Putamen (tissue), 1 donor: ENCODE measurements around the gene RAE1.

Experiments used
- DNase-seq: peaks from one replicate; pipeline ENCODE4 v3.0.0-alpha.2; 2016; ENCODE audit warnings: low spot score

Gene RAE1, protein sequence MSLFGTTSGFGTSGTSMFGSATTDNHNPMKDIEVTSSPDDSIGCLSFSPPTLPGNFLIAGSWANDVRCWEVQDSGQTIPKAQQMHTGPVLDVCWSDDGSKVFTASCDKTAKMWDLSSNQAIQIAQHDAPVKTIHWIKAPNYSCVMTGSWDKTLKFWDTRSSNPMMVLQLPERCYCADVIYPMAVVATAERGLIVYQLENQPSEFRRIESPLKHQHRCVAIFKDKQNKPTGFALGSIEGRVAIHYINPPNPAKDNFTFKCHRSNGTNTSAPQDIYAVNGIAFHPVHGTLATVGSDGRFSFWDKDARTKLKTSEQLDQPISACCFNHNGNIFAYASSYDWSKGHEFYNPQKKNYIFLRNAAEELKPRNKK

DNA sequence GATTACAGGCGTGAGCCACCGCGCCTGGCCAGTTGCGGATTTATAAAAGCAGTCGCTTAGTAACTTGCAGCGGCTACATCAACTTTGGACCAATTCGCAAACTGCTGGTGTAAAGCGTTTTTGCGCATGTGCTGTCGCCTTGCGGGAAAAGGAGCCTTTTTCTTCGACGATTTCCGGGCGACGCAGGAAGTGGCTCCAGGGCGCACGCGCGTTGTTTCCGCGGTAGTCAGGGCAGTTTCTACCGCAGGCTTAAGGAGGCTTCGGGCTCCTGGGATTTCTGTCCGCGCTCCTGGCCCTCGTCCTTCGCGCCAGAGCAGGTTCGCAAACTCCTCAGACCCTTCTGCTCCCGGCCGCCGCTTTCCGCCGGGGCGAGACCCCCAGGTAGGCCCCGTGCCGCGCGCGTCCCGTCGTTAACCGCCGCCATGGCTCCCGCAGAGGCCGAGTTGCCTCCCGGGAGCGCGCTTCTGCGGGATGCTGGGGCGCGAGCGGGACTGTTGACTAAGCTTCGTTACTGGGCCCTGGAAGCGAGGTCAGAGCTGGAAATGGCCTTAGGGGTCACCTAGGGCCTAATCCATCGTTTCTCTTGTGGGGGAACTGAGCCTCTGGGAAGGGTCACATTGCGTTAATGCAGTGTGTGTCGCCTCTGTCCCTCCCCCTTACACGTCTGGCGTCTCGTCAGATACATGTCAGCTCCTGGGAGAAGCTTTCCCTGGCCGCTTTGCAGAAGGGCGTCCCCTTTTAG lies at the start of gene RAE1:
Gene RAE1, plus strand, starts transcription at position 214 of the 742 bp plus-strand sequence. CDS start 2,784 bp downstream, outside the sequence.
- peak; percentile 94 for DNase-seq

DNA sequence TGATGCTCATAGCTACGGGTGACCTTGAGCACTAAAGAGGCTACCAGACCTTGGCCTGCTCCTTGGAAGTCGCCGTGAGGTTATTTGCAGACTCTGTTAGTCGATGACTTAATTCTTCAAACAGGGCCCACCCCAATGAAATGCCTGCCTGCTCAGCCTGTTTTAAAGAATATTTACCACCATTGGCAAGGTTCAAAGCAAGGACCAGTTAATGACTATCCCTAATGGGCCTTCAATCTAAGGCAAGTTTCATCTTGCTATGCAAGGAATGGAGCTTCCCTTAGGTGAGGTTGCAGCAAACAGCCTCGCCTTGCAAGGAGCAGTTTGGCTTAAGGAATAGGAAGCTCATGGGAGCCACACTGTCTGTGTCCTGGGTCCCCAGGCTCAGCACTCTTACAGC lies 44.3 kb upstream of the RAE1 start:
- no peak for DNase-seq

DNA sequence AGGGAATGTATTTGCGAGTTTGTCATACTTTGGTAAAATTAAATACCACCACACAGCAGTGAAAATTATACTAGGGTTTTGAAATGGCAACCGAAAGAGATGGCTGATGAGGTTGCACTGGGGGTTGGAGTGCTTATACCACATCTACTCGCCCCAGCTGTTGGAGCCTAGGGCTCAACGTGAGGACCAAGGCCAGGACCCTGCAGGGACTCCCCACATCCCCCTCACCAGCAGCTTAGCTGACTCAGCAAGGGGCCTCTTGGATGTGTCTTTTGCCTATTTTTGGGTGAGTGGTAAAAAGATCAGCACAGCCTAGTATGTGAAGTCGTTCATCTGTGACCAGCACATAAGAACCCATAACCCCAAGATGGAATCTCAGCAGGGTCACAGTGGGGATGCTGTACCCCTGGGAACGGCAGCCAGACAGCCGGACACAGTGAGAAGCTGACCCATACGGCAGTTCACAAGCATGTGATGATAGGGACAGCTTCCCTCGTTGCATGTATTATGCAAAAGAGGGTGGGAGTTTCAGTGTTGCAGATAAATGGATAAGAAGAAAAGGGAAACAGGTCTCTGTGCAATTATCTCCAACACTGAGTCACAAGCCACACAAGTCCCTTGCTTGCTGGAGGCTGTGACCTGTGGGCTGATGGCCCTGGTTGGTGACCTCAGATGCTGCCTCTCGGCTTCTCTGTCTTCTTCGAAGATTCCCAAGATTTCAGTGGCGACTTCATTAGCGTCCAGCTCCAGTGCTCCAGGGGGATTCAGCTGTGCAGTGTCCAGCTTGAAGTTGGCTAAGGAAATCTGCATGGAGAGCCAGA lies 42.4 kb upstream of the RAE1 start:
- DNase-seq = no peak

DNA sequence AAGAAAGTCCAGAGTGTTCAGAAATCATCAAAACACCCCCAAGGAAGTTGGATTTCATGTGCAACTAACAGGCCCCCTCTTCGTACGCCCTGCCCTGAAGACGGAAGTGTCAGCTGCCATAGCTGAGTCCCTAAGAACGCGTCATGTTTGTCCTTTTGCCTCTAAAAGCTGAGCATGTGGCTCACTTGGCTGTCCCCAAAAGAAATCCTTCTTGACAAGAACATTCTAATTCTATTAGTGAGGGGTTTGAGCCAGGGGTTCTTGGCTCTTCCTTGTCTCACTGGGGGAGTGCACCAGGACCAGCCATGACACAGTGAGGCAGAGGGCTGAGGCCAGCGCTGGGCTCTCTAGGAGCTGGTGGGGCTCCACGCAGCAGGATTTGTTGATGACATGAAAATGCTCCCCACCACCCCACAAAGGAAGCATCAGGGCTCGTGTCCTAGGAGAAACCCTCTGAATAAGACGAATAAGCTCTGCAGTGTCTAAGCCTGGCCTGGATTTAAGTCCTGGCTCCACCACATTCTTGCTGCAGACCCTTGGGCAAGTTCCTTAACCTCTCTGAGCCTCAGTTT lies 41.4 kb upstream of the RAE1 start:
- DNase-seq = peak; percentile 48

DNA sequence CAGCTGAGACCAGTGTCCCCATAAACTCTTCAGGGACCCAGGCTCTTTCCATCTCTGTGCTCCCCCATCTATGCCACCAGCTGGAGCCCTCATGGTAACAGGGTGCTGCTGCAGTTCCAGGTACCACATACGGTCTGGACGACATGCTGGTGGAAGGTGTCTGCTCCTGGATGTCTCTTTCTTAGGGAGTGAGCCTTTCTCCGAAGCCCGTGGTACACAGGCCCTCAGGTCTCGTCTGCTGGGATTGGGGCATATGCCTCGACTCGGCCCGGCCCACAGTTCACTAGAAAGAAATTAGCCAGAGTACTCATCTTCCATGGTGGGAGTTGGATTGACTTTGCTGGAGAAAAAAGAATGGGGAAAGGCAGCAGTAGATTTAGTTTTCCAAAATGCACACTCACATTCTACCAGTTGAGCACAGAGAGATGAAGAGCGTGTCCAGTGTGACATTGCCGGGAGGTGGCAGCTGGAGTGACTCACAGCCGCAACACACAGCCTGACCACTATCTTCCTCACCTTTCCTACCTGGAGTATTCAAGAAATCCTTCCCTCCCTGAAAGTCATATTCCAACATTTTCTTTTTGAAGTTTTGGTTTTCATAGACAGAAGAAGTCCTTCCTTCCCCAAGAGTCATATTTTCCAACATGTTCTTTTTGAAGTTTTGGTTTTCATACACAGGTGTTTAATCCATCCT lies 40.1 kb upstream of the RAE1 start:
- DNase-seq = no peak

DNA sequence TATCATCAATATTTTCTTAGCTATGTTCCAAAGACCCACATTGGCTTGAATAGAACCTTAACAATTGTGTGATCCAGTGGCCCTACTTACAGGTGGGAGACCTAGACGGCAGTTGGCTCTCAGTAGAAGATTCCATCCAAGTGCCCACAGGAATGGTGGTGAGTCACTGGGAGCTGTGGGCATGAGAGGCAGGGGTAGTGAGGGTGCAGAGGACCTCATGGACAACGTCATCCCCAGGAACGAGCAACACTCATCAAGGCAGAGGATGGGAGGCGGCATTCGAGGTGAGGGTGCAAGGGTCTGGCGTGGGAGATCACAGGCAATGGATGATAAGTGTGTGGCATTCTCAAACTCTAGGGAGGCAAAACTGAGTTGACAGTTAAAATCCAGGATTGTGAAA lies 38.9 kb upstream of the RAE1 start:
- DNase-seq = no peak

DNA sequence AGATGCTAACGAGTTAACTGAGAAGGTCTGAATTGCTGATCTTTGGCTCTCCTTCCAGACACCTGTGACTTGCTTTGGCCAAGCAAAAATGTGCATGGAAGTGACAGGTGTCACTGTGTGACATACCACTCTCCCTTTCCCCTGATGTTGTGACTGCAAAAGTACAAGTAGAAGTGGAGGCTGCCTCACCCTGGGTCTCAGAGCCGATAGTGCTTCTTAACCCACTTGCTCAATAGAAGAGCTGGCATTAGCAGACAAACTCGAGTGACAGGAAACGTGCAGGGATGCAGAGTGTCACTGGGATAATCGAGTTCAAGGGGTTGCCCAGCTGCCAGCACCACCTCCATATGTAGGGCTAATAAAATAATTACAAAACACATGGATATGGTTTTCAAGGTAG lies 37.8 kb upstream of the RAE1 start:
- DNase-seq = no peak

DNA sequence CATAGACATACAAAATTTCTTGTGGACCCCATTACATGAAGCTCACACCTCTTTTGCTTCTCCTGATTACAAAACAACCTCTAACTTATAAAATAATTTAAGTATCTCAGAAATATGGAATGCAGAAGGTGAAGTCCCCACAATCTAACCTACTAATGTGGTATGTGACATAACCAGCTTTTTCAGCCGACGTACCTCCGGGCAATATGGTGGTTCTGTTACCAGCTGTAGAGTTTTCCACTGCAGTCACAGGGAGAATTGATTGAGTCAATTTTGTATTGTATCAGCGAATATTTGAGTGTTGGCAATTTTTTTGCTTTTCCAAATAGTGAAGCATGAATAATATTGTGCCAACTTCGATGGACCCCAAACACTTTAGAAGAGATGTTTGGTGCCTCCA lies 37.1 kb upstream of the RAE1 start:
- DNase-seq = no peak

DNA sequence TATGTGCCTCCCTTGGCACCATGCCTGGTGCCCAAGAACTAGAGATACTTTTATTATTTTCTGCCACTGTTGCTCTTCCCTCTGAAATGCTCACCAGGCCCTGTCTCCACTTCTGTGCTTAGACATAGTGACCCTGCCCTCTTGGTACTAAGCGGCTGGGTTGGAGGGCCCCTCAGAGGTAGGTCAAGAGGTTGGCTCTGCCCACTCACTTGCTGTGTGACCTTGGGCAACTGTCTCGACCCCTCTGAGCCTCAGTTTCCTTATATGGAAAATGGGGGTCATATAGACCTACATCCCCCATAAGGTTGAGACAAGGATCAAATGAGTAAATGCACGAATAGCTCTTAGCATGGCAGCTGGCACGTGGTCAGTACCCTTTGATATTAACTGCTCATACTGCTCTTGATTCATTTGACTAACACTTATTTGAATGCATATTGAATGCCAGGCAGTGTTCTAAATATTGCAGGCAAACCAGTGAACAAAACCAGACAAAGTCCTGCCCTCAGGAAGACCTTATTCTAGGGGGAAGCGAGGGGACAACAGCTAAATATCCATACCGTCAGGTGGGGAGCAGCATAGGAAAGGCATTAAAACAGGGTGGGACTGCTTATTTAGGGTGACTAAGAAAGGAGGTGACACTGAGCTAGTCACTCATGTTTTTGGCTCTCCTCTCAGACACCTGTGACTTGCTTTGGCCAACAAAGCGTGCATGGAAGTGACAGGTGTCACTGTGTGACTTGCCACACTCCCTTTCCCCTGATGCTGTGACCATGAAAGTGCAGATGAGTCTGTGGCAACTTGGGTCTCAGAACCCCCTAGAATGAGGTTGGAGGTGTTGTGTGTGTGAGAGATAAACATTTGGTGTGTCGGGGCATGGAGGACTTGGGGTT lies 35.7 kb upstream of the RAE1 start:
- DNase-seq = no peak

DNA sequence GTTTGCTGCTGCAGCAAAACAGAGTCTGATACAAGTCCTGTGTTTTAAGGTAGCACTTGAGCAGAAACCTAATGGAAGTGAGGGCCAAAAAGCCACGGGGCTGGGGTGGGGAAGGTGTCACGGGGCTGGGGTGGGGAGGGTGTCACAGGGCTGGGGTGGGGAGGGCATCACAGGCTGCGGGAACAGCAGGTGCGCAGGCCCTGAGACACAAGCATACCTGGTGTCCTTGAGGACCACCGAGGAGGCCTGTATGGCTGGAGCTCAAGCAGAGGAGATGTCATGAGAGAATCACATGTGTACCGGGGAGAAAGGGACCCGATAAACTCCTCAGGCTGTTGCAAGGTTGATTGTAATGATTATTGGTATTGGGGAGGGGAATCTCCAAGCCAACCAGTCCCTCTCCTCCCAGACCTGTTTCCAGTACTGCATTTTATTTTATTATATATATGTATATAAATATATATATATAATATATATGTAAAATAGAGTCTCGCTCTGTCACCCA lies 35.0 kb upstream of the RAE1 start:
- DNase-seq = no peak

DNA sequence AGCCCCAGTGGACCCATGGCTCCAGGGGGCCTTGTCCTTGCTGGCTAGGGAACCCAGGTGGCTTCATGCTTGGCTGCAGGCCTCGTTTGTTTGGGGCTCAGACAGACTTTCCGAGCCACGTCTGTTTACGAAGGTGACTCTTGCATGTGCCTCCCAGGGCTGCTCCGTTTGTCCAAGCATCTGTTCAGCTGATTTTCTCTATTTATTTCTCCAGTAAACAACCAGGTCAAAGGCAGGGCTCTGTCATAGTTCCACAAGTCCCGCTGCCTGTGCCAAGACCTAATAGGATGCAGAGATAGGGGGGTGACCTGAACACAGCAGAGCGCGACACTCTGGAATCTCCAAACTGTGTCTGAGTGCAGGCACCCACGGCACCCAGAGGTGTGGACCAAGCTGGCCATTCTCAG lies 34.3 kb upstream of the RAE1 start:
- no peak for DNase-seq

DNA sequence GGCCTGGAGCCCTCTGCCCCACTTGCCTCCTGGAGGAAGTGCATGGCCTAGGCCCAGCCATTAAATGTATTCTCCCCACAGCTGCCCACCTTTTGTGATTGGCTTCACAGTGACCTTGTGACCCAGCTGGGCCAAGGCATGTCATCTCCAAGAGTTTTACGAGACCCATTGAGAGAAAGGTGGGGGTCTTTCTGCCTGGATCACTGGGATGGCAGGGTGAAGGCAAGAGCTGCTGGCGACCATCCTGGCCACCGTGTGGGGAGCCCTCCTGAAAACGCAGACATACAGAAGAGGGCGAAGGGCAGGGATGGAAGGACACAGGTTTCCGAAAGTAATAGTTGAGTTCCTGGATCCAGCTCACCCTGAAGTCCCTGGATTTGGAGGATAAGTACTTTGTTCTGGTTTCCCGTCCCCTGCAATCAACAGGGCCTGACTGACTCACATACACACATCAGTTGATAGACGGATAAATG lies 33.7 kb upstream of the RAE1 start:
- DNase-seq = no peak

DNA sequence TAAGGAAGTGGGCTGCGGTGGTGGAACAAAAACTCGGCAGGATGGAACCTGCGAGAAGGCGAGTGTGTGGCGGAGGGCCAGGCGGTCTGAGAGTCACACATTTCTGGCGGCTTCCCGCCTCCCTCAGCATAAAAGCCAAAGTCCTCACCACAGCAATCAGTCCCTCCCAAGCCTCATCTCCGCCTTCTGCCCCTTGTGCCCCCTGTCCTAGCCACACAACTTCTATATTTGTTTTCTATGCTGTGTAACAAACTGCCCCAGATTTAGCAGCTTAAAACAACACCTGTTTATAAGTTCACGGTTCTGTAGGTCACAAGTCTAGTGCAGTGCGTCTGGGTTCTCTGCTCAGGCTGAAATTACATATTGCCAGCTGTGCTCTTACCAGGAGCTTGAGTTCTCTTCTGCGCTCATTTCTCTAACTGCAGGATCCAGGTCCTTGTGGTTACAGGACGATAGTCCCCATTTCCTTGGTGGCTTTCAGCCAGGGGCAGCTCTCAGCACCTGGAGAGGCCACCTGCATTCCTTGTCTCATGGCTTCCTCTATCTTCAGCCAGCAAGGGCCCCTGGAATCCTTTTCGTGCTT lies 33.2 kb upstream of the RAE1 start:
- no peak for DNase-seq

DNA sequence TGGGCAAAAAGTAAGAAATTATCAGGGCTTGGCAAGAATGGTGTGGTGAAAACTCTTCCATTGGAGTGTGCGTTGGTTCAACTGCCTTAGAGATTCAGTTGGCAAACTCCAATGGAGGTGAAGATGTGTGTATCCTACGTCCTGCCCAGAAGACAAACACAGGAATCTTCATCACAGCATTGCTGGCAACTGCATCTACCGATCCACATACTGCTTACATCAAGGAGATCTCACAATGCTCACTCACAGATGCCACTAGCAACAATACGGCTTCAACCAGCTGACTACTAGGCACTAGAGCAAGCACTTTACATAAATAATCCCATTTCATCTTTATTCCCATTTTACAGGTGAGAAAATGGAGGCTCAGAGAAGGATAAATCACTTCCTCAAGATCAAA lies 31.5 kb upstream of the RAE1 start:
- DNase-seq = no peak

DNA sequence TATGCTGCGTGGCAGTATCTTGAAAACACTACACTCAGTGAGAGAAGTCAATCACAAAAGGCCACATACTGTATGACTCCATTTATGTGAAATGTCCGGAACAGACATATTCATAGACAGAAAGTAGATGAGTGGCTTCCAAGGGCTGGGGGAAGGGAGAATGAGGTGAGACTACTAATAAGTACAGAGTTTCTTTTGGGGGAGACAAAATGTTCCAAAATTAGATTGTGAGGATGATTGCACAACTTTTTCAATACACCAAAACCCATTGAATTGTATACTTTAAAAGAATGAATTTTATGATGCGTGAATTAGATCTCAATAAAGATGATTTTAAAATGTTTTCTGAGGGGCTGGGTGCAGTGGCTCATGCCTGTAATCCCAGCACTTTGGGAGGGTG lies 30.7 kb upstream of the RAE1 start:
- no peak for DNase-seq

DNA sequence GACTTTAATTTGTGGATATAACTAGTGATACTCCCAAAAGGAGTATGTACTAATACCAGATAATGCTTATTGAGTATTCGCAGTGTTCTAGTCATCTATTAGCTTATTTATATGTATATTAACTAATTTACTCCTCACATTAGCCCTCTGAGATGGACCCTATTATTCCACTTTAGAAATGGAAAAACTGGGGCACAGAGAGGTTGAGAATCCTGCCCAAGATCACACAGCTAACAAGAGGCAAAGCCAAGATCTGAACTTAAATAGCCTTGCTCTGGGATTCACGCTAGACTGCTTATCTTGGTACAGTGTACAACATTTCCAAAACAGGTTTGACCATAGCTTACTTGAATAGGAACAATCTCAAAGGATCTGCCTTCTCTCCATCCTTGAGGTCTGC lies 29.9 kb upstream of the RAE1 start:
- no peak for DNase-seq

DNA sequence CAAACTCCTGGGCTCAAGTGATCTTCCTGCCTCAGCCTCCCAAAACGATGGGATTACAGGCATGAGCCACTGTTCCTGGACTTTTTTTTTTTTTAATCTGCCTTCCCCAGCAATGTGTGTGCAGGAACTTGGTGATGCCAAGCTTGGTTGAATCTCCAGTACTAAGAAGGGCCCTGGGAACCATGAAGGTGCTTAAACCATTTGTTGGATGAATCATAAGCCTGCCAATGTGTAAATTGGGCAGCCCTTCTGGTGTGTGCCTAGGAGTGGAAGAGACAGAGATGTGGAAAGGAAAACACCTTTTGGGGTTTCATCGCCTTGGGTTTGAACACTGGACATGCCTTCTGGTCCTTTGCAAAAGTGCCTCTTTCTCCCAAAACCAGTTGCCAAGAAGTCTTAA lies 28.6 kb upstream of the RAE1 start:
- DNase-seq = no peak

DNA sequence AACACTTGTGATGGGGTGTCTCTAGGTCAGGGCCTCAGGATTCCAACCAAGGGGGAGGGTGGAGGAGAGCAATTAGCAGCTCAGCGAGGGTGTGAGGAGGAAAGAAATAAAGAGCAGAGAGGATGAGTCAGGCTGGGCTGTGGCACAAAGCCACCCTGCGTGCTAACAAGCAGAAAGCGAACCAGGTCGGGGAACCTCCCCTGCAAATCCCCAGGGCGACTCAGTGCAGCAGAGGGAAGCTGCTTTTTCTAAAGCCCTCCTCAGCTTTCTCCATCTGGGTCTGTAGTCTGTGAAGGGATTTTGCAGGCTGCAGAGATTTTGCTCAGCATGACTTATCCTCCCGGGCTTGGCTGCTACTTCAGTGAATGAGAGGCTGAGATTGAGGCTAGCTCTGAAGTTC lies 28.0 kb upstream of the RAE1 start:
- peak; percentile 56 for DNase-seq

DNA sequence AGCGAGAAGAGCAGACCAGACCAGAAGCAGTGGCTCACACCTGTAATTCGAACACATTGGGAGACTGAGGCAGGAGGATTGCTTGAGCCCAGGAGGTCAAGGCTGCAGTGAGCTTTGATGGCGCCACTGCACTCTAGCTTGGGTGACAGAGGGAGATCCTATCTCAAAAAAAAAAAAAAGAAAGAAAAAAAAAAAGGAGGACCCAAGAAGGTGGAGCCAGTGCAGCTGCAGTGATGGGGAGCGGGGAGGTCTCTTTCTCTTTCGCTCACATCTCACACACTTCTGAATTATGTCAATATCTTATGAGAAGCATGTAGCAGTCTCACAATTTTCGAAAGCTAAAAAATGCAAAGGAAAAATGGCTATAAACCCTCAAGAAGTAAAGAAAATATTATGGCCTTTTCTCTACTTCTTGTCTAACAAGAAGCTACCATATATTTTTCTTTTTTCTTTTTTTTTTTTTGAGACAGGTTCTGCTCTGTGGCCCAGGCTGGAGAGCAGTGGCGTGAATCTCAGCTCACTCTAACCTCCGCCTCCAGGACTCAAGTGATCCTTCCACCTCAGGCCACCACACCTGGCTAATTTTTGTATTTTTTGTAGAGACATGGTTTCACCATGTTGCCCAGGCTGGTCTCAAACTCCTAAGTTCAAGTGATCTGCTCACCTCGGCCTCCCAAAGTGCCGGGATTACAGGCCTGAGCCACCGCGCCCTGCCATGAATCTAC lies 25.3 kb upstream of the RAE1 start:
- DNase-seq = no peak
